ENCODE data around the gene ATP2A2. TPM values are rescaled to one million over a fixed set of nuclear protein-coding genes. Genes with fewer than 3 reads are reported as not detected.
"Not testable (repeated sequence)": the region's sequence is repeated elsewhere in the genome, so short reads cannot be mapped to it uniquely, and the experiment has no call there.

ATP2A2 gene
- polyA plus RNA-seq, 1 donor, result 144 TPM

DNA sequence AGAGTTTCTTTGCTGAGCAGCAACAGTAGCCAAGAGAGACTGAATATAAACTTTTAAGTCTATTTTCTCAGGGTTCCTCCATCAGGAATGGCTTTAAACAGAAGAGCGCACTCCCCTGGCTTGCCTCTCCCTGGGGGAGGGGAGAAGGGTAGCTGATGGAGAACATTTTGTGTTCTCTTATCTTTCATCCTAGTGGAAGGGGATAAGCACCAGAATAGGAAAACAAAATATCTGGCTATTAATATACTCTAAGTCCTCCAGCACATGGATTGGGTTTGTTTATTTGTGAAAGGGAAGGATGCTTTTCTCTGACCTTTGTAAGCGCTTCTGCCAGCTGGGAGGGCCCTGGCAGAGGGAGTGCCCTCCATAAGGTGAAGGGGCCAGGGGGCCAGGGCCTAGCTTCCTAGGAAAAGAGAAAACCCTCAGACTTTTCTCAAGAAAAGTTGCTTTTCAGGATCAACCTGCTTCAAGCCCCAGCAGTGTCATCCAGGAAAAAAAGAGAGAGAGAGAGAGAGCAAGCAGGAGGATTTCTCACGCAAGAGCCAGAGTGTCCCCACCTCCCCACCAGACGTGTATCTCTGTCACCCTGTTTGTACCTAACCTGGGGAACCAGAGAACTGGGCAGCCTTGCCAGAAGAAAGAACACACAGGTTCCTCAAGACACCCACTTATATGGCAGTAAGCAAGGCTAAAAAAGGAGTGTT, 34.3 kb upstream of the ATP2A2 start:
- DNase-seq, result no peak
- Histone ChIP-seq H3K27me3 (ENCODE audit: control insufficient read depth, insufficient read depth, low read length) (no peaks in the 10 kb centered on the region), H3K36me3 (ENCODE audit: control insufficient read depth, insufficient read depth, low read length) (no peaks in the 10 kb centered on the region), H3K4me3 (ENCODE audit: low read length) (no peak overlapping the region), H3K27ac (ENCODE audit: low read length) (peak overlapping the region; percentile 93), H3K9me3 (ENCODE audit: control insufficient read depth, low read depth, low read length) (peaks cover 3% of the 10 kb centered on the region), H3K4me1 (ENCODE audit: control insufficient read depth, insufficient read depth, low read length) (peaks cover 58% of the 10 kb centered on the region)
- WGBS (ENCODE audit: insufficient coverage, low lambda C conversion rate), result no CpG with 5 or more reads among the region's 4 CpGs

DNA sequence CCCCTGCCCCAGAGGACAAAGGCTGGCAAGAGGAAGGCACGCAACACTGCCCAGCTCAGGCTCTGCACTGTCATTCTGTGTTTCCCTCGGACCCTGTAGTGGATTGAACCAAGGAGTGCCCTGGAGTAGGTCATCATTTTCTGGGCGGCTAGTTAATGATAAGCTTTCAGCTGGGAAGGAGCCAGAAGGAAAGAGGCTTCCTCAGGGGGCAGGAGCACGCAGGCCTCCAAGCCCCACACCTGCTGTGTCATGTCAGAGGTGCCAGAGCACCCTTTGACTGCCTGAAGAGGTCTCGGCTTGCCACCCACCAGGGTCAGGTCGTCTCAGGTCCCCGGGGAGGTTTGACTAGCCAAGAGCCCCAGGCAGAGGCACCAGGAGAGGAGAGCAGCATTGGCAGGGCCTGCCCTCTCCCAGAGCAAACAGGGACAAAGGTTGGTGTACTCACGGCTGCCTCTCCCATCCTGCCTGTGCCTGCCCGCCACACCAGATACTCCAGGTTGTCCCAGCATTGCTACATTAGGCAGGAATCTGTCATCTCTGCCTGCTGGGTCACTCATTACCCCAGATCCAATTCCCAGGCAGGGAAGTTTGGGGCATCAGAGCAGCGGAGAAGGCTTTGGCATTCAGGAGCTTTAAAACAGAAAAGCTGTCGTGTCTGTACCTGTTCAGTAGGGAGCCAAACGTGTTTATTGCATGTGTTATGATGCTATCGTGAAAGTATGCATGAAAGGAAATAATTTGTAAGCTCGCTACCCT, 33.5 kb upstream of the ATP2A2 start:
- H3K36me3 ChIP-seq (ENCODE audit: control insufficient read depth, insufficient read depth, low read length), result no peaks in the 10 kb centered on the region
- DNase-seq, result peak; percentile 89 to 98
- H3K4me1 ChIP-seq (ENCODE audit: control insufficient read depth, insufficient read depth, low read length), result peaks cover 58% of the 10 kb centered on the region
- H3K4me3 ChIP-seq (ENCODE audit: low read length), result peak overlapping the region; percentile 14
- H3K27ac ChIP-seq (ENCODE audit: low read length), result peak overlapping the region; percentile 93
- no peaks in the 10 kb centered on the region for H3K27me3 ChIP-seq (ENCODE audit: control insufficient read depth, insufficient read depth, low read length)
- peaks cover 3% of the 10 kb centered on the region for H3K9me3 ChIP-seq (ENCODE audit: control insufficient read depth, low read depth, low read length)
- no CpG with 5 or more reads among the region's 14 CpGs for WGBS (ENCODE audit: insufficient coverage, low lambda C conversion rate)

DNA sequence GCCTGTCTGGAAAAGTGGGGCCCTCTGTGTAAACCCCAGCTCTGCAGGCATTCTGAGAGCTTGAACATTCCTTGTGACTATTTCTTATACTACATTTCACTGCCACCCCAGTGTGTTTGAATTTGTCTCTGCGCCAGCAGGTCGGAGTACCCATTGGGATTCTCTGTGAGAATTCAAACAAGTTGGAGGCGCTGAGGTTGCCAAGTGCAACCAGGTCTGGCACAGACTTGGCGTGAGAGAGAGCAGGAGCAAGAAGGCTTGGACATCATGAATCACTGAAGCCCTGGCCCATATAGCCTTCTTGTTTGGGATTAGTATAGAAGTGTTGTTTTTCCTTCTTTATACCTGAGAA, 33.0 kb upstream of the ATP2A2 start:
- no peak for DNase-seq
- peak overlapping the region; percentile 14 for H3K4me3 ChIP-seq (ENCODE audit: low read length)
- no CpG with 5 or more reads among the region's 4 CpGs for WGBS (ENCODE audit: insufficient coverage, low lambda C conversion rate)

DNA sequence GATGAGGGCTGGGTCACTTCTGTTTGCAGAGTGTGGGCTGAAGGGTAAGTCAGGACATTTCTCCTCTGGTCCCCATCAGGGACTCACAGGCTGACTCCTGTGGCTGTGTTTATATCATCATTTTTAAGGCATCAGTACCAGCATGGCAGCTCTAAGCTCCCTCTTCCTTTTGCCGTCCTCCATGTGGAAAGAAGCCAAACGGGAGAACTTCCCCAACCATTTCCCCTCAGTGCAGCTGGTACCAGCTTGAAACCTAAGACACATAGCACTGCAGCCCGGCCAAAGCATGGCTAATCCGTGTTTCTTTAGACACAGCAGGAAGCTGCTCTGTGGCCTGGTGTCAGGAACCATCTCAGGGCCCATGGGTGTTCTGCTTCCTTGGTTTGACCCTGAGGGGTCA, 31.9 kb upstream of the ATP2A2 start:
- no peak overlapping the region for H3K4me3 ChIP-seq (ENCODE audit: low read length)
- peaks cover 3% of the 10 kb centered on the region for H3K9me3 ChIP-seq (ENCODE audit: control insufficient read depth, low read depth, low read length)
- H3K27me3 ChIP-seq (ENCODE audit: control insufficient read depth, insufficient read depth, low read length), result no peaks in the 10 kb centered on the region
- no peaks in the 10 kb centered on the region for H3K36me3 ChIP-seq (ENCODE audit: control insufficient read depth, insufficient read depth, low read length)
- peaks cover 58% of the 10 kb centered on the region for H3K4me1 ChIP-seq (ENCODE audit: control insufficient read depth, insufficient read depth, low read length)
- peak overlapping the region; percentile 93 for H3K27ac ChIP-seq (ENCODE audit: low read length)
- WGBS (ENCODE audit: insufficient coverage, low lambda C conversion rate), result no CpG with 5 or more reads among the region's 4 CpGs
- peak in 1 of 2 donors; percentile 29 for DNase-seq

More for the DNA sequence above, 33.0 kb upstream of the ATP2A2 start:
- Histone ChIP-seq H3K36me3 (ENCODE audit: control insufficient read depth, insufficient read depth, low read length) (no peaks in the 10 kb centered on the region), H3K9me3 (ENCODE audit: control insufficient read depth, low read depth, low read length) (peaks cover 3% of the 10 kb centered on the region), H3K4me1 (ENCODE audit: control insufficient read depth, insufficient read depth, low read length) (peaks cover 58% of the 10 kb centered on the region), H3K27me3 (ENCODE audit: control insufficient read depth, insufficient read depth, low read length) (no peaks in the 10 kb centered on the region), H3K27ac (ENCODE audit: low read length) (peak overlapping the region; percentile 93)

DNA sequence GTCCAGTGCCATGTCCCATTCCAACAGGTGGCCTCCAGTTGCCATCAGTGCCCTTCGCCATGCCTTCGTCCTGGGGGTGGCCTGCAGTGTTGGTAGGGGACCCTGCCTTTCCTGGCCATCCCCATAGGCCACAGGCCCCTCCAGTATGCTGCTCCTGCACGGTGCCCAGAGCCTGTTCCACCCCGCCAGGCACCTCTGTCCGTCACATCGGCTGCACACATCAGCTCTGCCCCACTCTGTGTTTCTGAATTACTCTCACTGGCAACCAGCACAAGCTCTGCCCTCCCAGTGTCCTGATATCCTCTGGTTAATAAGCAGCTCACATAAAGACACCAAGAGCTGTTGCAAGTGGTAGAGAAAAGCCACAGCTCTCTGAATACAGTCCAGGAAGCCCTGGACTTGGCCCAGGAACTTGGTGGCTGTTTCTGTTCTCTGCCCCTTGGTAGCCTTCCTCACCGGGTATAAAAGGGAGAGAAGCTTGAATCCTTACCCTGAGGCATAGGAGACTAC, 31.3 kb upstream of the ATP2A2 start:
- Histone ChIP-seq H3K4me3 (ENCODE audit: low read length) (no peak overlapping the region), H3K4me1 (ENCODE audit: control insufficient read depth, insufficient read depth, low read length) (peaks cover 58% of the 10 kb centered on the region), H3K27ac (ENCODE audit: low read length) (peak overlapping the region; percentile 93), H3K36me3 (ENCODE audit: control insufficient read depth, insufficient read depth, low read length) (no peaks in the 10 kb centered on the region), H3K27me3 (ENCODE audit: control insufficient read depth, insufficient read depth, low read length) (no peaks in the 10 kb centered on the region), H3K9me3 (ENCODE audit: control insufficient read depth, low read depth, low read length) (peaks cover 3% of the 10 kb centered on the region)
- no CpG with 5 or more reads among the region's 7 CpGs for WGBS (ENCODE audit: insufficient coverage, low lambda C conversion rate)
- peak; percentile 76 to 88 for DNase-seq

DNA sequence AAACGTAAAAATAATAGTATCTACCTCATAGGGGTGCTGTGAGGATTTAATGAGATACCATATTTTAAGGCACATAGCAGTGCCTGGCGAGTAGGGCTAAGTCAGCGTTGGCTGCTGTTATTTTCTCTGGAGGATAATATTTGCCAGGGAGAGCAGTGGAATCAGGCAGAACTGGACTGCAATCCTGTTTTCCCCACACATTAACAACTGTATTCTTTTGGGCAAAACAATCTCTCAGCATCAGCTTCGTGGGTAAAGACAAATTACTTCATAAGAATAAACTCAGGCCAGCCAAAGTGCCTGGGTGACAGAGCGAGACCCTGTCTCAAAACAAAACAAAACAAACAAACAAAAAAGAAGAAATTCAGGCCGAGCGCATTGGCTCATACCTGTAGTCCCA, 29.7 kb upstream of the ATP2A2 start:
- no peaks in the 10 kb centered on the region for H3K27me3 ChIP-seq (ENCODE audit: control insufficient read depth, insufficient read depth, low read length)
- H3K36me3 ChIP-seq (ENCODE audit: control insufficient read depth, insufficient read depth, low read length), result no peaks in the 10 kb centered on the region
- WGBS (ENCODE audit: insufficient coverage, low lambda C conversion rate), result no CpG with 5 or more reads among the region's 7 CpGs
- H3K27ac ChIP-seq (ENCODE audit: low read length), result no peak overlapping the region
- no peak overlapping the region for H3K4me3 ChIP-seq (ENCODE audit: low read length)
- DNase-seq, result no peak
- peaks cover 45% of the 10 kb centered on the region for H3K4me1 ChIP-seq (ENCODE audit: control insufficient read depth, insufficient read depth, low read length)
- no peaks in the 10 kb centered on the region for H3K9me3 ChIP-seq (ENCODE audit: control insufficient read depth, low read depth, low read length)

DNA sequence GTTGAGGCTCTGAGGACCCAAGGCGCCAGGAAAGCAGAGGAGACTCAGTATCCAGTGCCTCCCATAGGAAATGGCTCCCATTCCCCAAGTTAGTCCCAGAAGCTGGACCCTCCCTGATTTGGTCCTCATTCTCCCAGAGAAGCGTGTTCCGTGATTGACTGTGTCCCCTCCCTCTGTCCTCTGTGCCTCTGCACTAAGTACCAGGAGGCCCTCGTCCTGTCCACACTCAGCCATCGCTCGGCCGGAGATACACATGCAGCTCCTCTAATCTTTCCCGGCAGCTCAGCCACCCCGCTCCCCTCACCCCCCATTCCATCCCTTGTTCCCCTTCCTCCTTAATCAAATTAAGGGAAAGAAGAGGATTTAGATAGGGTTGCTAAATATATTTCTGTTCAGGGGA, 28.3 kb upstream of the ATP2A2 start:
- no peak overlapping the region for H3K4me3 ChIP-seq (ENCODE audit: low read length)
- DNase-seq, result no peak
- WGBS (ENCODE audit: insufficient coverage, low lambda C conversion rate), result no CpG with 5 or more reads among the region's 9 CpGs
- H3K27me3 ChIP-seq (ENCODE audit: control insufficient read depth, insufficient read depth, low read length), result no peaks in the 10 kb centered on the region
- peaks cover 37% of the 10 kb centered on the region for H3K4me1 ChIP-seq (ENCODE audit: control insufficient read depth, insufficient read depth, low read length)
- H3K27ac ChIP-seq (ENCODE audit: low read length), result no peak overlapping the region
- H3K36me3 ChIP-seq (ENCODE audit: control insufficient read depth, insufficient read depth, low read length), result no peaks in the 10 kb centered on the region
- H3K9me3 ChIP-seq (ENCODE audit: control insufficient read depth, low read depth, low read length), result no peaks in the 10 kb centered on the region

DNA sequence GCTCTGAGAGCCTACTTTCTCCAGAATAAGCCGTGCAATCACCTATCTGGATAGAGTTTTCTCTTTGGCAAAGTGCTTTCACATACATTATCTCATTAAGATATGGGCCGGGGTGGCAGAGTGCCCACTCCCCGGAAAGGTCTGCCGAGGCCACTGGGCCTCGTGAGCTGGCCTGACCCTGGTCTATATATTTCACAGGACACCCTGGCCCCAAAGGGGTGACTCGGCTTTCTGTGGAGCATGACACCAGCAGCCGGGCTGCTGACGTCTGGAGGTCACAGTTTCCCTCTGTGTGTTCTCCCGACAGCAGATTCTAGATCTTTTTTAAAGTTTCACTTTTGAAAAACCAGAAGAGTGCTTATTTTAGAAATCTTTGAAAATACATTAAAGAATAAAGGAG, 27.9 kb upstream of the ATP2A2 start:
- no peaks in the 10 kb centered on the region for H3K9me3 ChIP-seq (ENCODE audit: control insufficient read depth, low read depth, low read length)
- H3K27ac ChIP-seq (ENCODE audit: low read length), result no peak overlapping the region
- no peaks in the 10 kb centered on the region for H3K36me3 ChIP-seq (ENCODE audit: control insufficient read depth, insufficient read depth, low read length)
- H3K4me1 ChIP-seq (ENCODE audit: control insufficient read depth, insufficient read depth, low read length), result peaks cover 33% of the 10 kb centered on the region
- no peaks in the 10 kb centered on the region for H3K27me3 ChIP-seq (ENCODE audit: control insufficient read depth, insufficient read depth, low read length)
- DNase-seq, result peak; percentile 73 to 81
- 20% methylated on average over 1 of the region's 9 CpGs for WGBS (ENCODE audit: insufficient coverage, low lambda C conversion rate)
- H3K4me3 ChIP-seq (ENCODE audit: low read length), result no peak overlapping the region

DNA sequence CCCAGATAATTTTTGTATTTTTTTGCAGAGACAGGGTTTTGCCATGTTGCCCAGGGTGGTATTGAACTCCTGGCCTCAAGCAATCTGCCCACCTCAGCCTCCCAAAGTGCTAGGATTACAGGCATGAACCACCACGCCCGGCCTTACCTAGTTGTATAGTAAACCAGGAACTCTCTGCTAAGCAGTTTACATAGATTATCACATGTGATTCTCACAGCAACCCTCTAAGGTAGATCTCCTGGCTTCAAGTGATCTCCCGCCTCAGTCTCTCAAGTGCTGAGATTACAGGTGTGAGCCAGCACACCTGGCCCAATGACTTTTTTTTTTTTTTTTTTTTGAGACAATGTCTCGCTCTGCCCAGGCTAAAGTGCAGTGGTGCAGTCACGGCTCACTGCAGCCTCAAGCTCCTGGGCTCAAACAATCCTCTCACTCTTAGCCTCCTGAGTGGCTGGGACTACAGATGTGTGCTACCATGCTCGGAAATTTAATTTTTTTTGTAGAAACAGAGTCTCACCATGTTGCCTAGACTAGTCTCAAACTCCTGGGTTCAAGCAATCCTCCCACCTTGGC, 26.0 kb upstream of the ATP2A2 start:
- peak; percentile 52 to 74 for DNase-seq
- no CpG with 5 or more reads among the region's 6 CpGs for WGBS (ENCODE audit: insufficient coverage, low lambda C conversion rate)
- Histone ChIP-seq H3K4me1 (ENCODE audit: control insufficient read depth, insufficient read depth, low read length) (peaks cover 14% of the 10 kb centered on the region), H3K36me3 (ENCODE audit: control insufficient read depth, insufficient read depth, low read length) (no peaks in the 10 kb centered on the region), H3K4me3 (ENCODE audit: low read length) (no peak overlapping the region), H3K27me3 (ENCODE audit: control insufficient read depth, insufficient read depth, low read length) (no peaks in the 10 kb centered on the region), H3K27ac (ENCODE audit: low read length) (peak overlapping the region; percentile 13), H3K9me3 (ENCODE audit: control insufficient read depth, low read depth, low read length) (no peaks in the 10 kb centered on the region)

DNA sequence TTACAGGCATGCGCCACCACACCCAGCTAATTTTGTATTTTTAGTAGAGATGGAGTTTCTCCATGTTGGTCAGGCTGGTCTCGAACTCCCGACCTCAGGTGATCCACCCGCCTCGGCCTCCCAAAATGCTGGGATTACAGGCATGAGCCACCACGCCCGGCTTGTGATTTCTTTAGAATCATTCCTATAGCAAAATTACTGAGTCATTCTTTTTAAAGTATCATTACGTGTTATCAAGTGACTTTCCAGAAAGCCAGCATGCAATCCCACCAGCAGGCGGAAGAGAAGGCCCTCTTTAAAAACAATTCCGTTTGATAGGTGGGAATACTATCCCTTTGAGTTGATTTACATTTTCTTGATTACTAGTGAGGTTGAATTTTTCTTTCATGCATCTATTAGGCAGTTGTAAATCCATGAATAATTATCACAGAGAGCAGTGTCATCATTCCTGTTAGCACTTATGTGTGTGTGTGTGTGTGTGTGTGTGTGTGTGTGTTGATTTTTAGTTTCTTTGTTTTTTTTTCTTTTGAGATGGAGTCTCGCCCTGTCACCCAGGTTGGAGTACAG, 25.1 kb upstream of the ATP2A2 start:
- no CpG with 5 or more reads among the region's 11 CpGs for WGBS (ENCODE audit: insufficient coverage, low lambda C conversion rate)
- not testable (repeated sequence) for H3K27ac ChIP-seq (ENCODE audit: low read length); H3K27me3 ChIP-seq (ENCODE audit: control insufficient read depth, insufficient read depth, low read length); DNase-seq; H3K4me1 ChIP-seq (ENCODE audit: control insufficient read depth, insufficient read depth, low read length); H3K36me3 ChIP-seq (ENCODE audit: control insufficient read depth, insufficient read depth, low read length); H3K4me3 ChIP-seq (ENCODE audit: low read length); H3K9me3 ChIP-seq (ENCODE audit: control insufficient read depth, low read depth, low read length)

All from large intestine (tissue), 3 donors.